DMS153 treated with DMSO at 0.1 percent for 48 hours (cell line): Measurements from ENCODE around the gene CCNYL1.
A peak's percentile ranks its signal among the peaks of the same experiment; 100 is the strongest.
"Not testable (repeated sequence)": the region's sequence is repeated elsewhere in the genome, so short reads cannot be mapped to it uniquely, and the experiment has no call there.

Experiments used
- DNase-seq: peaks from one replicate; lab custom pipeline; 2025; ENCODE audit not compliant: unreplicated experiment; lab: John Stamatoyannopoulos, UW

CCNYL1 gene

DNA sequence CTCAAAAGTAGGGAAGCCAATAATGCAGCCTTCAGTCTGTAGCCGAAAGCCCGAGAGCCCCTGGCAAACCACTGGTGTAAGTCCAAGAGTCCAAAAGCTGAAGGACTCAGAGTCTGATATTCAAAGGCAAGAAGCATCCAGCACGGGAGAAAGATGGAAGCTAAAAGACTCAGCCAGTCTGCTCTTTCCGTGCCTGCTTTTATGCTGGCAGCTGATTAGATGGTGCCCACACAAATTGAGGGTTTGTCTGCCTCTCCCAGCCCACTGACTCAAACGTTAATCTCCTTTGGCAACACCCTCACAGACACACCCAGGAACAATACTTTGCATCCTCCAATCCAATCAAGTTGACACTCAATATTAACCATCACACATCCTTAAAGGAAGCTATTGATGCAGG, 14.5 kb upstream of the CCNYL1 start:
- DNase-seq = not testable (repeated sequence)

DNA sequence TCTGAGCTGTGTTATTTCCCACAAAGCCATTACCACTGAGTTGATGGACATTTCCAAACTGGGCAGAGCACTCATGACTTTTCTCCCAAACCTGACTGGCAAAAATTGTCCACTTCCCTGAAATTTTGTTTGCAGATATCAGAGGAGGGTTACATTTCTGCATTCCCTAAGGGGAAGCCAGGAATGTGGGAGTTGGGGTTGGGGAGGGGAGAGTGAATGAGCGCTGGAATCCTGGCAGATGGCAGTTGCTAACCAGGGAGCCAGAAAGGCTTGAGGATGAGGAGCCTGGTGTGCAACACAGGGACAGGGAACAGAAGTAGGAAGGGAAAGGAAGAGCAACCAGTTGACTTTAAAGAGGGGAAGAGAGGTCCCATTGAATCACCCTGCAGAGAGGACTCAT, 14.0 kb upstream of the CCNYL1 start:
- no peak for DNase-seq

DNA sequence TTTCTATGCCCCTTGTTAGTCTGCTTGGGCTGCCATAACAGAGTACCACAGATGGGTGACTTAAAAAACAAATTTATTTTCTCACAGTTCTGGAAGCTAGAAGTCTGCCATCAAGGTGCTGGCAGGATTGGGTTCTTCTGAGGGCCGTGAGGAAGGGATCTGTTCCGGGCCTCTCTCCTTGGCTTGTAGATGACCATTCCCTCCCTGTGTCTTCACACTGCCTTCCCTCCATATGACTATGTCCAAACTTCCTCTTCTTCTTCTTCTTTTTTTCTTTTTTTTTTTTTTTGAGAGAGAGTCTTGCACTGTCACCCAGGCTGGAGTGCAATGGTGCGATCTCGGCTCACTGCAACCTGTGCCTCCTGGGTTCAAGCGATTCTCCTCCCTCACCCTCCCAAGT, 13.1 kb upstream of the CCNYL1 start:
- no peak for DNase-seq

DNA sequence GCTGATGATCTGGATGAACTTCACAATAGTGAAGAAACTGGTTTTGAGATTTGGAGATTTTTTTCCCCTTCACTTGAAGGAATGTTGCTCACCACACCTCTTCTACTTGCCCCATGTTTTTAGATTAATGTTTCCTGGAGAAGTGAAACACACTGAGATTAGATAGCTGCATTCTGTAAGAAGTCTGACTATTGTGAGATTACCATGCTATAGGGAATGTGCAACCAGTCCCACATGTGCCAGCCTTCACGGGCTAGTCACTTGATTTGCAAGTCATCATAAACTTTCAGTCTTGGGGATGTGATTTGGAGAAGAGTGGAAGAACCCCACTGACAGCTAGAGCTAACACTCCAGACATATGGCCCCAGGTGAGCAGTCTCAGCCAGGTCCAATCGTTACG, 7.4 kb upstream of the CCNYL1 start:
- DNase-seq = no peak

DNA sequence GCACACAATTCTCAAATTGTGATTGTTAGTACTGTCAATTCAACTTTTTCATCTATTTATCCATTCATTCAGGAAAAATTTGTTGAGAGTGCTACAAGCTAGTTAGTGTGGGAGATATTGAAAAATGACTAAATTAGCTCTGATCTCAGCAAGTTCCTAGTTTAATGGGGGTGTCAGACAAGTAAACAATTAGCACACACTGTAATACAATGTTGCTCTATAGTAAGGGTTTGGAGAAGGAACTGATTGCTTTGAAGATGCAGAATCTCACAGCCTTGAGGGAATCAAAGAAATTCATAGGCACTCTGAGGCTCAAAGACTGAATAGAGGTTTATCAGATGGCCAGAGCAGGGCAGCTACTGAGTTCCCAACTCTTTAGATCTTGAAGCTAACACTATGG, 6.8 kb upstream of the CCNYL1 start:
- no peak for DNase-seq

DNA sequence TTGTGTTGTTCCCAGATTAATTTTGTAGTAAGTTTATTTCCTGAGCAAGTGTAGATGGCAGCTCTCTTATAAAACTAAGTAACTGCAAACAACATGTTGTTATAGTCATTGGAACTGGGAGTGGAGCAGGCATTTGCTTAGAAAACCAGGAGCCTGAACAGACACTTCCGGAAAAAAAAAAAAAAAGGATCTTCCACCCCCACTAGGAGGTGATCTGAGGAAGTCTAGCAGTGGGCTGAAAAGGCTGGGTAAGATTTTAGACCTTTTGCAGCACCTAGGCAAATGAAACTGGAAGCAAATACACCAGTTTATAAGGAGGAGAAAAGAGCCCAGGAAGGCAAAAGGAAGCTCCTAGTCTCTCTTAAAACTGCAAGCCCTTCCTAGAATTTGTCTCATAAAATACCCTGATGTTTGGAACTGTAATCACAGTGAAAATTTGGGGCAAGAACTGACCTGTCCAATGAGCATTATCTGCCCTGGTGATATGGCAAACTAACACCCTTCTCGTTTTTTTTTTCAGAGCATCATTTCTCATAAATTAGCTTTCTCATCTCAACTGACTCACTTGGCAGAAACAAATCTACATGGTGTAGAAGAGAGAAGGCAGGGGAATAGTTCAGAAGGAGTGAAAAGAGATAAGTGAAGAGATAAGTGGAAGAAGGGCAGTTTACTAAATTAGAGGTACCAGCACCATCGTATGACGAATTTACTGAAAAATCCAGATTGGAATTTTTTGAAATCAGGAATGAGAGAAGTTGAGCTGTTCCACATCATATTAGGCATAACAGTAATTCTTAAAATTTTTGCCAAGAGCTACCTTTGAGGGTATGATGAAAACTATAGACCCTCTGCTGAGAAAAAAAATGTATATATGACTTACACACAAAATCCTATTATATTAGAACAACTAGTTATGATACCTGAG, 4.2 kb upstream of the CCNYL1 start:
- no peak for DNase-seq

DNA sequence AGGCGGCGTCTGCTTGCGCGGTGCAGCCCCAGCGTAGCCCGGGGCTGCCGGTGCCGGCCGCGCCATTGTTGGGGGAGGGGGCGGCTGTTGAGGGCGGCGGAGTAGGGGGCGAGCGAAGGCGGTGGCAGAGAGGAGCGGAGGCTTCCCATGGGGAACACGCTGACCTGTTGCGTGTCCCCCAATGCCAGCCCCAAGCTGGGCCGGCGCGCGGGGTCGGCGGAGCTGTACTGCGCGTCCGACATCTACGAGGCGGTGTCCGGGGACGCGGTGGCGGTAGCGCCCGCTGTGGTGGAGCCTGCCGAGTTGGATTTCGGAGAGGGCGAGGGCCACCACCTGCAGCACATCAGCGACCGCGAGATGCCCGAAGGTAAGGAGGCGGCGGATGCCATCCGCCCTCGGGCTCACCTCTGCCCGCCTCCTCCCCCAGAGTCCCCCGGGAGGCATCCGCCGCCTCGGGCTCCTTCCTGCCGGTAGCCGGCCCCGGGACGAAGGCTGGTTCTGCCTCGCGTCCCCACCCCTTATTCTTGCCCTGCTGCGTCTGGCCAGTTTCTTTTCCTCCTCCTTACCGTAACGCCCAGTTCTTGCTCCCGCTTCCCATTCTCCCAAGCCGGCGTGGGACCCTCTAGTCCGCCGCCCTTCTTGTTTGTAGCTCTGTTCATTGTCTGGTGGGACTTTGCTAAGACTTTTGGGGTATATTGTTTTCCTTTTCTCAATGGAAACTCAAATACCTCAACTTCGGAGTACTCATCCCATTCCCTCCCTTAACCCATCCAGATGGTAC, 500 bp downstream of the CCNYL1 start:
- no peak for DNase-seq

DNA sequence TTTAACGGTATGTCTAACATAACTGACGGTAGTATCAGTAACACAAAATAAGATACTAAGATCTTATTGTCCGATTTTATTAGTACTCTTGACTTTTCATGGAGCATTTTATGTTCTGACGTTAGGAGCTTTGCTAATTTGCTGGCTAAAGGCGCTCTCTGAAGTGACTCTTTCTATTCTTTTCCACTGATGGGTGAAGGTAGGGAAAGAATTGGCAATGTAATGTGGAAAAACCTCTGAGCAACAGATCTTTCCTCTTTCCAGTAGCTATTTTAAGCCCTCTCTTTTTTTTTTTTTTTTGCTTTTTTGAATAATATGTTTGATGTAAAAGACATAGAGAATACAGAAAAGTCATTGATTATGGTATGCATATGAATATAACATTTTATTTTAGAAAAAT, 4.6 kb downstream of the CCNYL1 start:
- no peak for DNase-seq

DNA sequence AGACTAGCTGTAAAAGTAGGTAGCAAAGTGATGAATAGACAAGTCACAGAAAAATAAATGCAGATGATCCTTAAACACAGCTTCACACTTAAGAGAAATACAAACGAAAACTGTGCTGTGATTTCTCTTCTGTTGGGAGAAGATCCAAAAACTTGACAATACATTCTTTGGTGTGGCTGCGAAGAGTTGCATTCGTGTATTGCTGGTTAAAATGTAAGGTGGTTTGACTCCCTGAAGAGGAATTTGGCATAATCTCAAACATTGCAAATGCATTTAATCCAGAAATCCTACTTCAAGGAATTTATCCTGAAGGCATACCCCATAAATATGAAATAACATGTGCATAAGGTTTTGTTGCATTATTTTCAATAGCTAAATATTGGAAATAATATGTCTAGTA, 7.1 kb downstream of the CCNYL1 start:
- no peak for DNase-seq

DNA sequence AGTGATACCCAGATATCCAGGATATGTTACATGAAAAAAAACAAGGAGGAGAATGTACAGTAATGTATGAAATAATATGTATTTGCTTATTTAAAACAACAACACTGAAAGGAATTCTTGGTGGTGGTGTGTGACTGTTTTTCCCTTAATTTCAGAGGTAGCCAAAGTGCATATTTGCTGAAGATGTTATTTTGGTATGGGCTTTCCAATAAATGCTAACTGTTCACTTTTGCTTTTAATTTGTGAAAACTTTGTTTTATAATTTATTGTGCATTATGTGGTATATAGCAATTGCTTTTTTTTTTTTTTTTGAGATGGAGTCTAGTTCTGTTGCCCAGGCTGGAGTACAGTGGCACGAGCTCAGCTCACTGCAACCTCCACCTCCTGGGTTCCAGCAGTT, 7.6 kb downstream of the CCNYL1 start:
- DNase-seq = no peak

DNA sequence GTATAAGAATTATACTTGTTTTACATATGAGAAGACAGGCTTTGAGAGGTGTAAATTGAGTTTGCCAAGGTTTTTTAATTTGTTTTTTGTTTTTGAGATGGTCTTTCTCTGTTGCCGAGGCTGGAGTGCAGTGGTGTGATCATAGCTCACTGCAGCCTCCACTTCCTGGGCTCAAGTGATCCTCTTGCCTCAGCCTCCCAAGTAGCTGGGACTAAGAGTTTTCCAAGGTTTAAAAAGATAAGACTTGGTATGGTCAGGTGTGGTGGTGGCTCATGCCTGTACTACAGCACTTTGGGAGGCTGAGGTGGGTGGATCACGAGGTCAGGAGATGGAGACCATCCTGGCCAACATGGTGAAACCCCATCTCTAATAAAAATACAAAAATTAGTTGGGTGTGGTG, 8.2 kb downstream of the CCNYL1 start:
- not testable (repeated sequence) for DNase-seq

DNA sequence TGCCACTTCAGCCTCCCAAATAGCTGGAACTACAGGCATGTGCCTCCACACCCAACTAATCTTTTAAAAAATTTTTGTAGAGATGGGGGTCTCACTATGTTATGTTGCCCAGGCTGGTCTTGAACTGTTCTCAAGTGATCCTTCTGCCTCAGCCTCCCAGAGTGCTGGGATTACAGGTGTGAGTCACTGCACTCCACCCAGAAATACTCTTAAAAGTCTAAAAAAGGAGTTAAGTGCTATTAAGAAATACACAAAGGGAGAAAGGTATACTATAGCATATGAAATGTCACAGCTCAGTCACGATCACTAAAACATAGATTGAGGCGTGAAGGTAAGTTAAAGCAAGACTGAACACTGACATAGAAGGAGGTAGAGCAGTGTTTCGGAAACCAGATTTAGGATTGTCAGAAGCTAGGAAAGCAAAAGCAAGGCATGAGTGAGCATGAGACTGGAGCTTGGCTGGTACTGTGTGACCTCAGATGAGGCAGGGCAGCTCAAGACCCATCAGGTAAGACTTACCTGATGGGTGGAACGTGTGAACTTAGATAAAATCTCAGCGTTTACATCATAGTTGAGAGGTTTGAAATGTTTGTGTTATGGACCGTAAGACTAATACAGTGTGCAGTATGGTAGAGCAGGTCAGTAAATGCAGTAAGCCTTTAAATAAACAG, 9.2 kb downstream of the CCNYL1 start:
- DNase-seq = no peak

DNA sequence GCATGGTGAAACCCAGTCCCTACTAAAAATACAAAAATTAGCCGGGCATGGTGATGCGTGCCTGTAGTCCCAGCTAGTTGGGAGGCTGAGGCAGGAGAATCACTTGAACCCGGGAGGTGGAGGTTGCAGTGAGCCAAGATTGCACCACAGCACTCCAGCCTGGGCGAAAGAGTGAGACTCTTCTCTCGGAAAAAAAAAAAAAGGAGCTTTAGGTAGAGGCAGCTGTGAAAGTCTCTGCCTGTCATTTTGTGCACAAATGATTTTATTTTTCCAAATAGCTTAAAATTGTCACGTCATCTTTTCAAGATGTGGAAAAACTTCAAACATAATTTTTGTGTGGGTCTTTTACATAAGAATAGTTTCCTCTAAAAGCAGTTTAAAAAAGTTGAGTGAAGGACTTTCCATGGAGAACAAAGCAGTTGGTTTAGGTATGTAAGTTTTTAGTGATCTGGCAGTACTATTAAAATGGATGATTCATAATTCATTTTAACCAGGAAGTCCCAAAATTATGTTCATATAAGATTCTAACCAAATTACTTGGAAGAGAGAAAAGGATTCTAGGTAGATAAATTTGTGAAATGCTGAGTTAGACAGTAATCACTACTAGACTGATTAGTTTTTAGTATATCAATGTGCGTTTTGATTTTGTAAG, 11.5 kb downstream of the CCNYL1 start:
- no peak for DNase-seq

DNA sequence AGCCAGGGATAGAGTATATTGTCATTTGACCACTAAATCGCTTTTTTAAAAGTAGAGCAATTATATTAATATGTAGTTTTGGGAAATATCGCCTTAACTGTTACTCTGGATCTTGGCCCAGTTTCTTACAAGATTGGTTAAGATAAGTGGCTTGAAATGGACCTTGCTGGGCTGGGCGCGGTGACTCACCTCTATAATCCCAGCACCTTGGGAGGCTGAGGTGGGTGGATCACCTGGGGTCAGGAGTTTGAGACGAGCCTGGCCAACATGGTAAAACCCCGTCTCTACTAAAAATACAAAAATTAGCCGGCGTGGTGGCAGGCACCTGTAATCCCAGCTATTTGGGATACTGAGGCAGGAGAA, 12.0 kb downstream of the CCNYL1 start:
- DNase-seq = not testable (repeated sequence)

DNA sequence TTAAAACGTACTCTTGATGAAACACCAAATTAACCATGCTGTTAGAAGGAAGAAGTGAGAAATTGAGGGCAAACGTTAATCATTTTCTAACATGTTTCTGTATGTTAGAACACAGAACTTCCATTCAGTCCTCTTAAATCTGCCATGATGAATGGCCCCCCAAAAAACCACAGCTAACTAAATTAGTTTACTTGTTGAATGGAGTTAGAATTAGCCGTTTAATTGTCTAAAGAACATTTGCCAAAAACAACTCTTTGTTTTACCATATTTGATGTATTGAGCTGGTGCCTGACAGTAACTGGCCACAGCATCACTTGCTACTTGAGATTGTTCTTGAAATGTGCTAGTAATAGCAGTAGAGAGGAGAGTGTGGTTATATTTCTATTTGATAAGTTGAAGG, 12.7 kb downstream of the CCNYL1 start:
- no peak for DNase-seq

DNA sequence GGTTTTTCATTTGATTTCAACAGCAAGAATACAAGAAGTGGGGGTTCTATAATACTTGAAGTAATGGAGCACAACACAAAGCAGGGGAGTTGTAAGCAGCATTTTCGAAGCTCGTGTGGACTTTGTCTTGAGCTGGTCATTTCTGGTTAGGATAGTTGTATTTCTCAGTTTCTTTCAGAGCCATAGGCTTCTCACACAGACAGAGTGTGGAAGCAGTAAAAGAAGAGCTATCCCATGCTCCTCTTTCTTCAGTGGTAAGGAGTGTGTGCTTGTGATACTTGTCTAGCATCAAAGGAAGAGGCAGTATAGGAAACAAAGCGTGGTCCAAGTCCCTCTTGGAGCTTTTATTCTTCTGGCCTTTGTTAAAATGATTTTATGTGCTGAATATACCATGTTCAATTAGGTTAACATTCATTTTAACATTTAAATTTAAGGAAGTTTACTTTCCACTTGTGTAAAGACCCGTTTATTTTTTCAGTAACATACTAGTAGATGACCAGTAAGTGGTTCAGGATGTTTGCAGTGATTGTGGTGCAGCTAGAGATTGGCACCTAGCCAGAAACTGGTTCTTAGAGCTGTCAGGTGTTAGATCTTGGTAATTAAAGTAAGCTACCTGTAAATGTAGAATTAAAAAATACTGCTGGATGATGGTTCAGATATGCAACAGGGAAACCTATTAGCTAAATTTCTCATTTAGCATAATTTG, 14.6 kb downstream of the CCNYL1 start:
- peak; percentile 71 for DNase-seq

DNA sequence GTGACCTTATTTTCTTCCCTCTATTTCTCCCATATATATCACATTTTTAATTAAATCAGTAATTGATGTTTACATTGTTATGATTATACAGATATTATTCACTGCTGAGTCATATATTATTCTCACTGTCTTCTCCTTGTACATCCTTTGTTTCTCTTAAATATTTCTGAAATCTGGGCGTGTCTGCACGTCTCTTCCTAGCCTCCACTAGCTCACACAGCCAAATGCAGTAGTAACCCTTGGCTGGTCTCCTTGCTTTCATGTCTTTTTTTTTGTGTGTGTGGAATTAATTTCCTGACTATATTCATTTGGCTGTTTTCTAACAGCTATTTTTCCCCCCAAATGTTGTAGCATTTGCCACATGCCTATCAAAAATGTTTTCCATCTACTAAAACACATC, 15.8 kb downstream of the CCNYL1 start:
- DNase-seq = no peak

DNA sequence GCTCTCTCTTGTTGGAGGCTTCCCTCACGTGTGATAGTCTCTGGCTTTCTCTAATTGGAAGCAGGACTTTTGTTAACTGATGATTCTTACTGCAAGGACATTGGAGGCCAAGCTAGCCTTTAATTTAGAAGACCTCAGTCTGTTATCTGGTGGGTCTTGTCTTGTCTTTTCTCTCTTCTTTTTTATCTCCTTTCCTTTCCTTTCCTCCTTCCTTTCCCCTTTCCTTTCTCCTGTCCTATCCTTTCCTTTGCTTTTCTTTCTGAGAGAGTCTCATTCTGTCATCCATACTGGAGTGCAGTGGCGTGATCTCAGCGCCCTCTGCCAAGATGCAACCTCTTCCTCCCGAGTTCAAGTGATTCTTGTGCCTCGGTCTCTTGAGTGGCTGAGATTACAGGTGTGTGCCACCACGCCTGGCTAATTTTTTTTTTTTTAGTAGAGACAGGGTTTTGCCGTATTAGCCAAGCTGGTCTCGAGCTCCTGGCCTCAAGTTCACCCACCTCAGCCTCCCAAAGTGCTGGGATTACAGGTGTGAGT, 18.1 kb downstream of the CCNYL1 start:
- DNase-seq = no peak

DNA sequence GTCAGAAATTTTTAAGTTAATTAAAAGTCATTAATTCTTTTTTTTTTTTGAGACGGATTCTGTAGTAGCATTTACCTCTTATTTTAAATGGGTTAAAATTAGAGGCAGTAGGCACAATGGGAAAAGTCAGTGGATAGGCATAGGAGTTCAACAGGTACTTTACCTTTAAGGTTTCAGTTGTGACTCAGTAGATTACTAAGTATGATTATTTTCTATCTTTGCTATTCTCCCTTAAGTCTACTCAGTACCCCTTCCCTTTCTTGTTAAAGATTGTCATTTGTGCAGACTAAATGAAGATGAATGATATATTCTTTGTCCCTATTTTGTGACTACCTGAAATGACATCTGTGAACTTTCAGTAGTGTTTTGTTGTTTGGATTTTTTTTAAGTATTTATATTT, 19.7 kb downstream of the CCNYL1 start:
- DNase-seq = no peak

DNA sequence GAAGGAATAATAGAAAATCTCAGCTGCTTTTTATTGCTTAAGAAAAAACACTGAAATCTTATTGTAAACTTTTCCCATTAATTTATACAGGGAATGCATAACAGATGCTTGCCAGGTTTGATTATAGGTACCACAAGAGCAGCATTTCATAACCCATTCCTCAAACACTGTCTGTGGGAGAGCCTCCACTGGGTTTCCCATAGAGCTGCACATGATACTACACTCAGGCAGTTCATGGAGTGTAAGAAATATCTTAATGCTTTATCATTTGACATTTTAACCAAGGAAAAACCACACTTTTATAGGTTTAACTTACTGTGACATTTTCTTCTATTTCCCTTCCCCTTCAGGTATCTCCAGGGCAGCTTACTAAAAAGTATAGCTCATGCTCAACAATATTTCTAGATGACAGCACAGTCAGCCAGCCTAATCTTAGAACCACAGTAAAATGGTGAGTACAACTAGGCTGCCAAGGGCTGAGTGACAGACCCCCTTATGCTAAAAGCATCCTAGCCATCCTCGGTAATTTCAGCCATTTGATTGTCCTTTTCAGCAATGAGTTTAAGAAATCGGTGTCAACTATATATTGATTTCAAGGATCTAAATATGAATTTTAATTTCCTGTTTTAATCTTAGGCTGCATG, 22.3 kb downstream of the CCNYL1 start:
- no peak for DNase-seq
